Measurements from ENCODE around the gene CRACR2A. TPM values are rescaled to one million over a fixed set of nuclear protein-coding genes. Genes with fewer than 3 reads are reported as not detected.

The CRACR2A gene
- total and polyA plus RNA-seq, 7 experiments from 2014 or later, result 8.2 to 40.3 (median 31.4) TPM

- ATAC-seq (no peak), DNase-seq (no peak)
- Mint-ChIP-seq H3K9me3 (no peaks in the 10 kb centered on the region), H3K27me3 (peaks cover 0 to 13% (median 5%) of the 10 kb centered on the region in 5 donors), H3K4me3 (no peak overlapping the region), H3K36me3 (no peaks in the 10 kb centered on the region), H3K4me1 (peaks cover 0 to 3% (median 0%) of the 10 kb centered on the region in 7 donors), H3K27ac (no peak overlapping the region)
- Histone ChIP-seq H3K4me3 (ENCODE audit: low read length) (no peak overlapping the region), H3K9me3 (ENCODE audit: control insufficient read depth in 2 of 3, low read length in 3 of 3) (no peaks in the 10 kb centered on the region), H3K27ac (ENCODE audit: low read depth, low read length) (no peak overlapping the region), H3K4me1 (ENCODE audit: control insufficient read depth in 2 of 2, insufficient read depth in 2 of 2, low read length in 2 of 2) (no peaks in the 10 kb centered on the region), H3K27me3 (ENCODE audit: control insufficient read depth in 2 of 2, insufficient read depth in 2 of 2, low read length in 2 of 2) (no peaks in the 10 kb centered on the region), H3K36me3 (ENCODE audit: control insufficient read depth in 2 of 3, insufficient read depth in 3 of 3, low read length in 3 of 3) (no peaks in the 10 kb centered on the region)
- ChIA-PET CTCF (no interaction called here), POLR2A (no interaction called here)
- intact Hi-C loops (cut with micrococcal nuclease), result no loop called here
These were observed 152.7 kb downstream of the CRACR2A start for GRCh38 chr12:3600039-3600720.

GRCh38 chr12:3598896-3599860 lies 153.7 kb downstream of the CRACR2A start:
- Mint-ChIP-seq H3K9me3 (no peaks in the 10 kb centered on the region), H3K4me1 (no peaks in the 10 kb centered on the region), H3K4me3 (no peak overlapping the region), H3K36me3 (no peaks in the 10 kb centered on the region), H3K27me3 (peaks cover 0 to 9% (median 4%) of the 10 kb centered on the region in 5 donors), H3K27ac (no peak overlapping the region)
- intact Hi-C loops (cut with micrococcal nuclease), result no loop called here
- no peaks in the 10 kb centered on the region for H3K27me3 ChIP-seq (ENCODE audit: control insufficient read depth in 2 of 2, insufficient read depth in 2 of 2, low read length in 2 of 2)
- no peak for DNase-seq
- ATAC-seq, result no peak
- no peaks in the 10 kb centered on the region for H3K36me3 ChIP-seq (ENCODE audit: control insufficient read depth in 2 of 3, insufficient read depth in 3 of 3, low read length in 3 of 3)
- H3K27ac ChIP-seq (ENCODE audit: low read depth, low read length), result no peak overlapping the region
- H3K9me3 ChIP-seq (ENCODE audit: control insufficient read depth in 2 of 3, low read length in 3 of 3), result no peaks in the 10 kb centered on the region
- H3K4me1 ChIP-seq (ENCODE audit: control insufficient read depth in 2 of 2, insufficient read depth in 2 of 2, low read length in 2 of 2), result no peaks in the 10 kb centered on the region
- CTCF ChIA-PET, result no interaction called here
- POLR2A ChIA-PET, result no interaction called here
- H3K4me3 ChIP-seq (ENCODE audit: low read length), result no peak overlapping the region

- no peak for DNase-seq
- no peak overlapping the region for H3K27ac Mint-ChIP-seq
- H3K36me3 ChIP-seq (ENCODE audit: control insufficient read depth in 2 of 3, insufficient read depth in 3 of 3, low read length in 3 of 3), result no peaks in the 10 kb centered on the region
- ATAC-seq, result no peak
- no peaks in the 10 kb centered on the region for H3K4me1 ChIP-seq (ENCODE audit: control insufficient read depth in 2 of 2, insufficient read depth in 2 of 2, low read length in 2 of 2)
- H3K27me3 ChIP-seq (ENCODE audit: control insufficient read depth in 2 of 2, insufficient read depth in 2 of 2, low read length in 2 of 2), result no peaks in the 10 kb centered on the region
- ChIA-PET POLR2A (no interaction called here), CTCF (no interaction called here)
- H3K9me3 Mint-ChIP-seq, result no peaks in the 10 kb centered on the region
- intact Hi-C loops (cut with micrococcal nuclease), result no loop called here
- no peak overlapping the region for H3K4me3 ChIP-seq (ENCODE audit: low read length)
- H3K36me3 Mint-ChIP-seq, result no peaks in the 10 kb centered on the region
- H3K4me3 Mint-ChIP-seq, result no peak overlapping the region
- no peaks in the 10 kb centered on the region for H3K4me1 Mint-ChIP-seq
- no peak overlapping the region for H3K27ac ChIP-seq (ENCODE audit: low read depth, low read length)
- no peaks in the 10 kb centered on the region for H3K9me3 ChIP-seq (ENCODE audit: control insufficient read depth in 2 of 3, low read length in 3 of 3)
- H3K27me3 Mint-ChIP-seq, result peaks cover 0 to 10% (median 4%) of the 10 kb centered on the region in 5 donors
These were observed 155.2 kb downstream of the CRACR2A start for GRCh38 chr12:3597526-3598210.

- no peaks in the 10 kb centered on the region for H3K36me3 ChIP-seq (ENCODE audit: control insufficient read depth in 2 of 3, insufficient read depth in 3 of 3, low read length in 3 of 3)
- Mint-ChIP-seq H3K4me1 (no peaks in the 10 kb centered on the region), H3K36me3 (no peaks in the 10 kb centered on the region), H3K27ac (peak overlapping the region in 1 of 9 donors; percentile 33), H3K27me3 (peaks cover 0 to 10% (median 3%) of the 10 kb centered on the region in 5 donors), H3K4me3 (no peak overlapping the region), H3K9me3 (no peaks in the 10 kb centered on the region)
- H3K4me1 ChIP-seq (ENCODE audit: control insufficient read depth in 2 of 2, insufficient read depth in 2 of 2, low read length in 2 of 2), result no peaks in the 10 kb centered on the region
- DNase-seq (no peak), ATAC-seq (no peak)
- H3K27ac ChIP-seq (ENCODE audit: low read depth, low read length), result no peak overlapping the region
- no peak overlapping the region for H3K4me3 ChIP-seq (ENCODE audit: low read length)
- H3K27me3 ChIP-seq (ENCODE audit: control insufficient read depth in 2 of 2, insufficient read depth in 2 of 2, low read length in 2 of 2), result no peaks in the 10 kb centered on the region
- CTCF ChIA-PET, result interaction anchor here (0.9 kb wide), 1 partner anchor 16 kb away, joined by 3 read pairs; no protein-coding TSS in a partner anchor
- POLR2A ChIA-PET, result no interaction called here
- H3K9me3 ChIP-seq (ENCODE audit: control insufficient read depth in 2 of 3, low read length in 3 of 3), result no peaks in the 10 kb centered on the region
- intact Hi-C loops (cut with micrococcal nuclease), result no loop called here
These were observed 156.1 kb downstream of the CRACR2A start for GRCh38 chr12:3596703-3597415.

GRCh38 chr12:3595721-3596120 lies 157.2 kb downstream of the CRACR2A start:
- ATAC-seq (no peak), DNase-seq (no peak)
- H3K27ac Mint-ChIP-seq, result no peak overlapping the region
- no peak overlapping the region for H3K4me3 Mint-ChIP-seq
- Histone ChIP-seq H3K9me3 (ENCODE audit: control insufficient read depth in 2 of 3, low read length in 3 of 3) (no peaks in the 10 kb centered on the region), H3K4me3 (ENCODE audit: low read length) (no peak overlapping the region), H3K27ac (ENCODE audit: low read depth, low read length) (no peak overlapping the region), H3K36me3 (ENCODE audit: control insufficient read depth in 2 of 3, insufficient read depth in 3 of 3, low read length in 3 of 3) (no peaks in the 10 kb centered on the region), H3K27me3 (ENCODE audit: control insufficient read depth in 2 of 2, insufficient read depth in 2 of 2, low read length in 2 of 2) (no peaks in the 10 kb centered on the region), H3K4me1 (ENCODE audit: control insufficient read depth in 2 of 2, insufficient read depth in 2 of 2, low read length in 2 of 2) (no peaks in the 10 kb centered on the region)
- POLR2A ChIA-PET, result no interaction called here
- no peaks in the 10 kb centered on the region for H3K9me3 Mint-ChIP-seq
- no peaks in the 10 kb centered on the region for H3K36me3 Mint-ChIP-seq
- intact Hi-C loops (cut with micrococcal nuclease), result no loop called here
- CTCF ChIA-PET, result no interaction called here
- H3K27me3 Mint-ChIP-seq, result peaks cover 0 to 13% (median 3%) of the 10 kb centered on the region in 5 donors
- no peaks in the 10 kb centered on the region for H3K4me1 Mint-ChIP-seq

GRCh38 chr12:3594966-3595365 lies 157.9 kb downstream of the CRACR2A start:
- no peaks in the 10 kb centered on the region for H3K4me1 ChIP-seq (ENCODE audit: control insufficient read depth in 2 of 2, insufficient read depth in 2 of 2, low read length in 2 of 2)
- peaks cover 0 to 20% (median 4%) of the 10 kb centered on the region in 5 donors for H3K27me3 Mint-ChIP-seq
- ChIA-PET POLR2A (no interaction called here), CTCF (no interaction called here)
- no peaks in the 10 kb centered on the region for H3K36me3 ChIP-seq (ENCODE audit: control insufficient read depth in 2 of 3, insufficient read depth in 3 of 3, low read length in 3 of 3)
- DNase-seq, result no peak
- H3K4me1 Mint-ChIP-seq, result no peaks in the 10 kb centered on the region
- no peak overlapping the region for H3K4me3 ChIP-seq (ENCODE audit: low read length)
- H3K36me3 Mint-ChIP-seq, result no peaks in the 10 kb centered on the region
- intact Hi-C loops (cut with micrococcal nuclease), result no loop called here
- H3K27me3 ChIP-seq (ENCODE audit: control insufficient read depth in 2 of 2, insufficient read depth in 2 of 2, low read length in 2 of 2), result no peaks in the 10 kb centered on the region
- H3K9me3 Mint-ChIP-seq, result no peaks in the 10 kb centered on the region
- H3K9me3 ChIP-seq (ENCODE audit: control insufficient read depth in 2 of 3, low read length in 3 of 3), result no peaks in the 10 kb centered on the region
- H3K27ac ChIP-seq (ENCODE audit: low read depth, low read length), result no peak overlapping the region
- no peak overlapping the region for H3K27ac Mint-ChIP-seq
- no peak for ATAC-seq
- H3K4me3 Mint-ChIP-seq, result no peak overlapping the region
